Liver (tissue), 9 donors: ENCODE data around the gene CPSF6. TPM values are rescaled to one million over a fixed set of nuclear protein-coding genes. Genes with fewer than 3 reads are reported as not detected.

Experiments
- DNase-seq: peaks from one replicate; pipeline ENCODE4 v3.0.0-alpha.2; 2017; ENCODE audit warnings: low spot score
- H3K27ac ChIP-seq, 2 donors: one replicate each; pipeline ENCODE4 v1.7.0; 2013; ENCODE audit warnings: inconsistent platforms in 2 of 2, low read length in 2 of 2, control low read depth in 1 of 2, low read depth in 1 of 2, mild to moderate bottlenecking in 1 of 2
- H3K27me3 ChIP-seq, 4 donors: one replicate each; pipeline versions ENCODE4 v1.6.1 to v1.7.0; 2013; ENCODE audit warnings: low read length in 3 of 4, inconsistent platforms in 1 of 4, mild to moderate bottlenecking in 1 of 4, moderate library complexity in 1 of 4; ENCODE audit not compliant: control insufficient read depth in 4 of 4, insufficient read depth in 4 of 4
- H3K36me3 ChIP-seq, 4 donors: one replicate each; pipeline versions ENCODE4 v1.6.1 to v1.7.0; 2013; ENCODE audit warnings: low read length in 3 of 4, mild to moderate bottlenecking in 3 of 4, low read depth in 1 of 4, moderate library complexity in 1 of 4; ENCODE audit not compliant: control insufficient read depth in 4 of 4, insufficient read depth in 3 of 4
- H3K4me1 ChIP-seq, 4 donors: one replicate each; pipeline versions ENCODE4 v1.6.1 to v1.7.0; 2013; ENCODE audit warnings: low read length in 3 of 4, mild to moderate bottlenecking in 3 of 4, moderate library complexity in 1 of 4; ENCODE audit not compliant: control insufficient read depth in 4 of 4, insufficient read depth in 4 of 4
- H3K4me3 ChIP-seq, 3 donors: one replicate each; pipeline versions ENCODE4 v1.6.1 to v1.7.0; 2013; ENCODE audit warnings: low read length in 3 of 3, control low read depth in 1 of 3, low read depth in 1 of 3, mild to moderate bottlenecking in 1 of 3
- H3K9ac ChIP-seq, 2 donors: one replicate each; pipeline ENCODE4 v1.7.0; 2013; ENCODE audit warnings: low read length in 2 of 2, mild to moderate bottlenecking in 2 of 2, moderate library complexity in 2 of 2, control low read depth in 1 of 2, low read depth in 1 of 2
- H3K9me3 ChIP-seq, 4 donors: one replicate each; pipeline versions ENCODE4 v1.6.1 to v1.7.0; 2013; ENCODE audit warnings: low read length in 3 of 4; ENCODE audit not compliant: control insufficient read depth in 4 of 4
- FOXA1 ChIP-seq: IDR thresholded peaks from 2 replicates; pipeline ENCODE4 v1.6.1; 2016; ENCODE audit warnings: antibody characterized with exemption
- FOXA2 ChIP-seq: IDR thresholded peaks from 2 replicates; pipeline ENCODE4 v1.6.1; 2016; ENCODE audit warnings: antibody characterized with exemption
- GABPA ChIP-seq, 2 donors: IDR thresholded peaks in 1 of 2; conservative IDR thresholded peaks in 1 of 2; 2 replicates each; pipeline ENCODE4 v1.6.1; 2016; ENCODE audit warnings: antibody characterized with exemption in 2 of 2, mild to moderate bottlenecking in 1 of 2, moderate library complexity in 1 of 2
- HNF4A ChIP-seq, 2 donors: conservative IDR thresholded peaks; 2 replicates each; pipeline ENCODE4 v1.6.1; 2016; ENCODE audit warnings: antibody characterized with exemption in 2 of 2, mild to moderate bottlenecking in 2 of 2
- HNF4G ChIP-seq: IDR thresholded peaks from 2 replicates; pipeline ENCODE4 v1.6.1; 2016; ENCODE audit warnings: antibody characterized with exemption
- JUND ChIP-seq, 2 donors: IDR thresholded peaks; 2 replicates each; pipeline ENCODE4 v1.6.1; 2016; ENCODE audit warnings: antibody characterized with exemption in 2 of 2
- NR2F2 ChIP-seq: IDR thresholded peaks from 2 replicates; pipeline ENCODE4 v1.6.1; 2016; ENCODE audit warnings: antibody characterized with exemption
- RAD21 ChIP-seq, 2 donors: IDR thresholded peaks; 2 replicates each; pipeline ENCODE4 v1.6.1; 2016; ENCODE audit warnings: antibody characterized with exemption in 2 of 2, mild to moderate bottlenecking in 2 of 2
- RXRA ChIP-seq, 2 donors: IDR thresholded peaks; 2 replicates each; pipeline ENCODE4 v1.6.1; 2017 to 2018; ENCODE audit warnings: antibody characterized with exemption in 2 of 2, mild to moderate bottlenecking in 1 of 2
- SP1 ChIP-seq: IDR thresholded peaks from 2 replicates; pipeline ENCODE4 v1.6.1; 2018; ENCODE audit warnings: antibody characterized with exemption, mild to moderate bottlenecking
- TAF1 ChIP-seq: conservative IDR thresholded peaks from 2 replicates; pipeline ENCODE4 v1.6.1; 2016; ENCODE audit warnings: antibody characterized with exemption, mild to moderate bottlenecking
- YY1 ChIP-seq: IDR thresholded peaks from 2 replicates; pipeline ENCODE4 v1.6.1; 2016; ENCODE audit warnings: antibody characterized with exemption, mild to moderate bottlenecking
- WGBS: extraction: QIAGEN DNeasy Blood & Tissue Kit; methylation state at CpG from one replicate; pipeline ENCODE4 v1.1.7; 2013; 5-methylcytosine and 5-hydroxymethylcytosine counted together
- polyA plus RNA-seq, 2 donors: library from polyadenylated mRNA; stranded (reverse) in 1 of 2; unstranded in 1 of 2; fragments of 200-250 nt in 1 of 2; fragments of >200 nt in 1 of 2; fragmentation: Nextera tagmentation in 1 of 2; extraction: Ambion mirVana in 1 of 2; gene quantifications; one replicate each; pipeline versions ENCODE4 v1.2.1 to v1.2.3, GENCODE V29; 2013 to 2015
- total RNA-seq, 2 donors: library from RNA; depleted of rRNA; stranded (reverse); fragments of >200 nt; gene quantifications; one replicate each; pipeline ENCODE4 v1.2.3, GENCODE V29; 2014
- TF ChIP-seq, protein P1 (sequence below): fragments of 150-350 bp; IDR thresholded peaks from 2 replicates; pipeline ENCODE4 v1.5.1; 2017; ENCODE audit warnings: improper control_type of control experiment, low read depth, low read length; ENCODE audit not compliant: missing input control
- TF ChIP-seq, protein P2 (sequence below): IDR thresholded peaks from 2 replicates; pipeline ENCODE4 v1.6.1; 2016; ENCODE audit warnings: antibody characterized with exemption
- TF ChIP-seq, protein P3 (sequence below): IDR thresholded peaks from 2 replicates; pipeline ENCODE4 v1.6.1; 2016; ENCODE audit warnings: antibody characterized with exemption
- TF ChIP-seq, protein P4 (sequence below): IDR thresholded peaks from 2 replicates; pipeline ENCODE4 v1.6.1; 2016; ENCODE audit warnings: antibody characterized with exemption, mild to moderate bottlenecking
- donor health status: healthy.
- donor health status: healthy.
- donor health status: healthy.
- donor health status: healthy.
- donor health status: healthy.

CPSF6 gene
- total and polyA plus RNA-seq, 4 donors, result 10.8 to 21.1 (median 17.4) TPM

DNA sequence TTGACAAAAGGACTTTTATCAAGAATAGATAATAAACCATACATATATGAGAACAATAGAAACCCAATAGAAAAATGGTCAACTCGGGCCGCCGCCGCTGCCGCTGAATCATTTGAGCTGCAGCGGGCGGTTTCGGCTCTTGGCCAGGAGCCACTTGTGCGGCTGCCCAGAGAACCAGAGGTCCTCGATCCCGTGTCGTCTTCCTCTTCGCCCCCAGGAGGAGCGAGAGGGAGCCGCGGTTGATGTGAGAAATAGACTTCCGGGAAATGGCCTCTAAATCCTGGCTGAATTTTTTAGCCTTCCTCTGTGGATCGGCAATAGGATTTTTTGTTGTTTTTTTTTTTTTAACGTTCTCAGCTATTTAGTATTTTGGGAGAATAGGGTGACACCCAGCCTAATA, 44.8 kb downstream of the CPSF6 start:
- Histone ChIP-seq H3K4me3 (peak overlapping the region in 2 of 3 donors; percentile 16 to 29), H3K4me1 (peaks cover 4 to 6% (median 4%) of the 10 kb centered on the region in 4 donors), H3K27ac (no peak overlapping the region), H3K36me3 (no peaks in the 10 kb centered on the region), H3K9me3 (no peaks in the 10 kb centered on the region), H3K9ac (no peak overlapping the region), H3K27me3 (no peaks in the 10 kb centered on the region)
- TF ChIP-seq FOXA1 (no peak), YY1 (peak; percentile 78), HNF4A (conservative IDR thresholded peaks at IDR 0.05) (peak in 1 of 2 donors; percentile 20), RXRA (IDR thresholded peaks at IDR 0.05) (peak; percentile 38 to 39), TAF1 (no peak), RAD21 (IDR thresholded peaks at IDR 0.05) (peak; percentile 38 to 57), JUND (IDR thresholded peaks at IDR 0.05) (no peak), NR2F2 (peak; percentile 23), GABPA (IDR thresholded peaks at IDR 0.05 in 1 of 2, conservative IDR thresholded peaks at IDR 0.05 in 1 of 2) (peak; percentile 16 to 37)
- TF ChIP-seq, protein P1, sequence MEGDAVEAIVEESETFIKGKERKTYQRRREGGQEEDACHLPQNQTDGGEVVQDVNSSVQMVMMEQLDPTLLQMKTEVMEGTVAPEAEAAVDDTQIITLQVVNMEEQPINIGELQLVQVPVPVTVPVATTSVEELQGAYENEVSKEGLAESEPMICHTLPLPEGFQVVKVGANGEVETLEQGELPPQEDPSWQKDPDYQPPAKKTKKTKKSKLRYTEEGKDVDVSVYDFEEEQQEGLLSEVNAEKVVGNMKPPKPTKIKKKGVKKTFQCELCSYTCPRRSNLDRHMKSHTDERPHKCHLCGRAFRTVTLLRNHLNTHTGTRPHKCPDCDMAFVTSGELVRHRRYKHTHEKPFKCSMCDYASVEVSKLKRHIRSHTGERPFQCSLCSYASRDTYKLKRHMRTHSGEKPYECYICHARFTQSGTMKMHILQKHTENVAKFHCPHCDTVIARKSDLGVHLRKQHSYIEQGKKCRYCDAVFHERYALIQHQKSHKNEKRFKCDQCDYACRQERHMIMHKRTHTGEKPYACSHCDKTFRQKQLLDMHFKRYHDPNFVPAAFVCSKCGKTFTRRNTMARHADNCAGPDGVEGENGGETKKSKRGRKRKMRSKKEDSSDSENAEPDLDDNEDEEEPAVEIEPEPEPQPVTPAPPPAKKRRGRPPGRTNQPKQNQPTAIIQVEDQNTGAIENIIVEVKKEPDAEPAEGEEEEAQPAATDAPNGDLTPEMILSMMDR, result peak; percentile 15
- TF ChIP-seq, protein P2, sequence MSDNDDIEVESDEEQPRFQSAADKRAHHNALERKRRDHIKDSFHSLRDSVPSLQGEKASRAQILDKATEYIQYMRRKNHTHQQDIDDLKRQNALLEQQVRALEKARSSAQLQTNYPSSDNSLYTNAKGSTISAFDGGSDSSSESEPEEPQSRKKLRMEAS, result peak; percentile 28
- peak; percentile 59 for DNase-seq
- WGBS, result under 1% methylated on average over 19 of the region's 19 CpGs

DNA sequence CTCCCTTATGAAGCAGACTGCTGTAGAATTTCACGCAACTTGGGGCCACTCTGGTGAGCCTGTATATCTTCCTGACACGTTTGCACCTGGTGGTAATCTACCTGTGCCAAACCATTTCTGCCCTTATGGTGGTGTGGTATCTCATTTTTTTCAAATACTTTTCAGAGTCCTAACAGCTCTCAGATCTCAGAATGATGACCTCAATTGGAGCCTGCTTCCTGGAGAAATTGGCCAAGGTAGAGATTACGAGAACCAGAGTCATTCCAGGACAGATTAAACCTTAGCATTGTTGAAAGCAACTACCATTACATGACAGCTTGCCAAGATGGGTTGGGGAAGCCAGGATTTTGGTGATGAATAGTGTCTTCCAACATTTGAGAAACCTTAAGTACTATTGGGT, 48.2 kb downstream of the CPSF6 start:
- Histone ChIP-seq H3K4me1 (peaks cover 4 to 9% (median 8%) of the 10 kb centered on the region in 4 donors), H3K9me3 (no peaks in the 10 kb centered on the region), H3K27me3 (no peaks in the 10 kb centered on the region), H3K27ac (no peak overlapping the region), H3K9ac (no peak overlapping the region), H3K4me3 (no peak overlapping the region), H3K36me3 (no peaks in the 10 kb centered on the region)
- no peak for TF ChIP-seq HNF4G
- TF ChIP-seq FOXA2, result no peak
- no peak for TF ChIP-seq RAD21 (IDR thresholded peaks at IDR 0.05)
- TF ChIP-seq GABPA (IDR thresholded peaks at IDR 0.05 in 1 of 2, conservative IDR thresholded peaks at IDR 0.05 in 1 of 2), result no peak
- TF ChIP-seq, protein P3, sequence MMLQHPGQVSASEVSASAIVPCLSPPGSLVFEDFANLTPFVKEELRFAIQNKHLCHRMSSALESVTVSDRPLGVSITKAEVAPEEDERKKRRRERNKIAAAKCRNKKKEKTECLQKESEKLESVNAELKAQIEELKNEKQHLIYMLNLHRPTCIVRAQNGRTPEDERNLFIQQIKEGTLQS, result no peak
- TF ChIP-seq, protein P4, sequence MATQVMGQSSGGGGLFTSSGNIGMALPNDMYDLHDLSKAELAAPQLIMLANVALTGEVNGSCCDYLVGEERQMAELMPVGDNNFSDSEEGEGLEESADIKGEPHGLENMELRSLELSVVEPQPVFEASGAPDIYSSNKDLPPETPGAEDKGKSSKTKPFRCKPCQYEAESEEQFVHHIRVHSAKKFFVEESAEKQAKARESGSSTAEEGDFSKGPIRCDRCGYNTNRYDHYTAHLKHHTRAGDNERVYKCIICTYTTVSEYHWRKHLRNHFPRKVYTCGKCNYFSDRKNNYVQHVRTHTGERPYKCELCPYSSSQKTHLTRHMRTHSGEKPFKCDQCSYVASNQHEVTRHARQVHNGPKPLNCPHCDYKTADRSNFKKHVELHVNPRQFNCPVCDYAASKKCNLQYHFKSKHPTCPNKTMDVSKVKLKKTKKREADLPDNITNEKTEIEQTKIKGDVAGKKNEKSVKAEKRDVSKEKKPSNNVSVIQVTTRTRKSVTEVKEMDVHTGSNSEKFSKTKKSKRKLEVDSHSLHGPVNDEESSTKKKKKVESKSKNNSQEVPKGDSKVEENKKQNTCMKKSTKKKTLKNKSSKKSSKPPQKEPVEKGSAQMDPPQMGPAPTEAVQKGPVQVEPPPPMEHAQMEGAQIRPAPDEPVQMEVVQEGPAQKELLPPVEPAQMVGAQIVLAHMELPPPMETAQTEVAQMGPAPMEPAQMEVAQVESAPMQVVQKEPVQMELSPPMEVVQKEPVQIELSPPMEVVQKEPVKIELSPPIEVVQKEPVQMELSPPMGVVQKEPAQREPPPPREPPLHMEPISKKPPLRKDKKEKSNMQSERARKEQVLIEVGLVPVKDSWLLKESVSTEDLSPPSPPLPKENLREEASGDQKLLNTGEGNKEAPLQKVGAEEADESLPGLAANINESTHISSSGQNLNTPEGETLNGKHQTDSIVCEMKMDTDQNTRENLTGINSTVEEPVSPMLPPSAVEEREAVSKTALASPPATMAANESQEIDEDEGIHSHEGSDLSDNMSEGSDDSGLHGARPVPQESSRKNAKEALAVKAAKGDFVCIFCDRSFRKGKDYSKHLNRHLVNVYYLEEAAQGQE, result no peak
- TF ChIP-seq SP1, result no peak
- WGBS, result 80% methylated on average over 3 of the region's 3 CpGs
- DNase-seq, result no peak
